ENCODE measurements around the gene B4GALT5.
A peak's percentile ranks its signal among the peaks of the same experiment; 100 is the strongest.

Gene B4GALT5

DNA sequence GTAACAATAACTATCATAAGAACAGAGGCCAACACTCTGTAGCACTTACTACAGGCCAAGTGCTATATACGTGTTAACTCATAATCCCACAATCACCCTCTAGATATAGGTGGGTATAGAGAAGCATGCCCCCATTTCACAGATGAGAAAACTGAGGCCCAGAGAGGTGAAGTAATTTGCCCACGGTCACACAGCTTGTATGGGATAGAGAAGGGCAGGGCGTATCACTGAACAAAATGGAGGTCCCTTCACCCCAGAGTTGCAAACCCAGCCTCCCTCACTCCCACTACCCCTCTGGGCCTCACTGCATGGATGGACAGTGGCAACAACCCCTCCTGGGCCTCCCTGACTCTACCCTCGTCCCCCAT lies 113.9 kb downstream of the B4GALT5 start:
- Histone ChIP-seq H3F3A (ENCODE audit: low read depth) (no peaks in the 10 kb centered on the region), H3K9me2 (replicated peaks; ENCODE audit: low read depth, low read length) (no peaks in the 10 kb centered on the region), H3K36me3 (ENCODE audit: insufficient read depth, low read length) (no peaks in the 10 kb centered on the region), H3K4me3 (ENCODE audit: low read length, poor library complexity, severe bottlenecking) (no peak overlapping the region), H4K20me1 (ENCODE audit: insufficient read depth, low read length, poor library complexity, severe bottlenecking) (no peaks in the 10 kb centered on the region), H2AFZ (ENCODE audit: low read length) (no peak overlapping the region), H3K9me3 (ENCODE audit: insufficient read depth, low read depth, low read length) (no peaks in the 10 kb centered on the region), H3K79me2 (ENCODE audit: insufficient read depth, low read length) (no peaks in the 10 kb centered on the region), H3K9ac (ENCODE audit: low read depth, low read length, poor library complexity, severe bottlenecking) (no peak overlapping the region), H3K27me3 (ENCODE audit: insufficient read depth, low read length, poor library complexity, severe bottlenecking) (no peaks in the 10 kb centered on the region), H3K4me1 (ENCODE audit: insufficient read depth, low read length, poor library complexity, severe bottlenecking) (peaks cover 10% of the 10 kb centered on the region), H3K4me2 (ENCODE audit: low read depth, low read length, poor library complexity, severe bottlenecking) (no peak overlapping the region)
- TF ChIP-seq EZH2phosphoT487 (IDR thresholded peaks at IDR 0.05; ENCODE audit: borderline replicate concordance), result no peak
- TF ChIP-seq, protein P1, sequence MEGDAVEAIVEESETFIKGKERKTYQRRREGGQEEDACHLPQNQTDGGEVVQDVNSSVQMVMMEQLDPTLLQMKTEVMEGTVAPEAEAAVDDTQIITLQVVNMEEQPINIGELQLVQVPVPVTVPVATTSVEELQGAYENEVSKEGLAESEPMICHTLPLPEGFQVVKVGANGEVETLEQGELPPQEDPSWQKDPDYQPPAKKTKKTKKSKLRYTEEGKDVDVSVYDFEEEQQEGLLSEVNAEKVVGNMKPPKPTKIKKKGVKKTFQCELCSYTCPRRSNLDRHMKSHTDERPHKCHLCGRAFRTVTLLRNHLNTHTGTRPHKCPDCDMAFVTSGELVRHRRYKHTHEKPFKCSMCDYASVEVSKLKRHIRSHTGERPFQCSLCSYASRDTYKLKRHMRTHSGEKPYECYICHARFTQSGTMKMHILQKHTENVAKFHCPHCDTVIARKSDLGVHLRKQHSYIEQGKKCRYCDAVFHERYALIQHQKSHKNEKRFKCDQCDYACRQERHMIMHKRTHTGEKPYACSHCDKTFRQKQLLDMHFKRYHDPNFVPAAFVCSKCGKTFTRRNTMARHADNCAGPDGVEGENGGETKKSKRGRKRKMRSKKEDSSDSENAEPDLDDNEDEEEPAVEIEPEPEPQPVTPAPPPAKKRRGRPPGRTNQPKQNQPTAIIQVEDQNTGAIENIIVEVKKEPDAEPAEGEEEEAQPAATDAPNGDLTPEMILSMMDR (conservative IDR thresholded peaks at IDR 0.05; ENCODE audit: low read length), result no peak

- Histone ChIP-seq H4K20me1 (ENCODE audit: insufficient read depth, low read length, poor library complexity, severe bottlenecking) (no peaks in the 10 kb centered on the region), H3K4me3 (ENCODE audit: low read length, poor library complexity, severe bottlenecking) (no peak overlapping the region), H3K4me1 (ENCODE audit: insufficient read depth, low read length, poor library complexity, severe bottlenecking) (peaks cover 10% of the 10 kb centered on the region), H3K9me2 (replicated peaks; ENCODE audit: low read depth, low read length) (no peaks in the 10 kb centered on the region), H3F3A (ENCODE audit: low read depth) (no peaks in the 10 kb centered on the region), H3K27me3 (ENCODE audit: insufficient read depth, low read length, poor library complexity, severe bottlenecking) (no peaks in the 10 kb centered on the region), H3K9ac (ENCODE audit: low read depth, low read length, poor library complexity, severe bottlenecking) (no peak overlapping the region), H3K36me3 (ENCODE audit: insufficient read depth, low read length) (no peaks in the 10 kb centered on the region), H3K79me2 (ENCODE audit: insufficient read depth, low read length) (no peaks in the 10 kb centered on the region), H3K9me3 (ENCODE audit: insufficient read depth, low read depth, low read length) (no peaks in the 10 kb centered on the region), H2AFZ (ENCODE audit: low read length) (no peak overlapping the region), H3K4me2 (ENCODE audit: low read depth, low read length, poor library complexity, severe bottlenecking) (no peak overlapping the region)
- TF ChIP-seq EZH2phosphoT487 (IDR thresholded peaks at IDR 0.05; ENCODE audit: borderline replicate concordance), result no peak
Observed at GRCh38 chr20:49597825-49598395, 115.8 kb downstream of the B4GALT5 start.

- H3K36me3 ChIP-seq (ENCODE audit: insufficient read depth, low read length), result no peaks in the 10 kb centered on the region
- H3K4me1 ChIP-seq (ENCODE audit: insufficient read depth, low read length, poor library complexity, severe bottlenecking), result peaks cover 10% of the 10 kb centered on the region
- no peaks in the 10 kb centered on the region for H3K27me3 ChIP-seq (ENCODE audit: insufficient read depth, low read length, poor library complexity, severe bottlenecking)
- no peak overlapping the region for H3K4me2 ChIP-seq (ENCODE audit: low read depth, low read length, poor library complexity, severe bottlenecking)
- H3K9me3 ChIP-seq (ENCODE audit: insufficient read depth, low read depth, low read length), result no peaks in the 10 kb centered on the region
- H3K9ac ChIP-seq (ENCODE audit: low read depth, low read length, poor library complexity, severe bottlenecking), result no peak overlapping the region
- H3K4me3 ChIP-seq (ENCODE audit: low read length, poor library complexity, severe bottlenecking), result no peak overlapping the region
- H2AFZ ChIP-seq (ENCODE audit: low read length), result peak overlapping the region; percentile 28; the same call in 1 of the 2 replicates
- no peaks in the 10 kb centered on the region for H3K9me2 ChIP-seq (replicated peaks; ENCODE audit: low read depth, low read length)
- no peaks in the 10 kb centered on the region for H4K20me1 ChIP-seq (ENCODE audit: insufficient read depth, low read length, poor library complexity, severe bottlenecking)
- no peaks in the 10 kb centered on the region for H3F3A ChIP-seq (ENCODE audit: low read depth)
- no peaks in the 10 kb centered on the region for H3K79me2 ChIP-seq (ENCODE audit: insufficient read depth, low read length)
- no peak for TF ChIP-seq EZH2phosphoT487 (IDR thresholded peaks at IDR 0.05; ENCODE audit: borderline replicate concordance)
- TF ChIP-seq, protein P1 (conservative IDR thresholded peaks at IDR 0.05; ENCODE audit: low read length), result no peak
Observed at GRCh38 chr20:49595811-49596561, 117.7 kb downstream of the B4GALT5 start.

Measured in Loucy (cell line).